Bronchial epithelial cell (primary cell): ENCODE results near the gene TGFB2. TPM values are rescaled to one million over a fixed set of nuclear protein-coding genes. Genes with fewer than 3 reads are reported as not detected.

Source experiments
- DNase-seq: peaks from one replicate; pipeline ENCODE4 v3.0.0-alpha.2; 2010; ENCODE audit warnings: low read depth
- FAIRE-seq: peaks from 2 replicates; lab custom pipeline; 2011; peaks lifted over from hg19 to GRCh38; lab: Jason Lieb, UNC
- H3K27me3 ChIP-seq: 2 replicates; pipeline ENCODE4 v1.5.1; 2011; ENCODE audit warnings: low read length; ENCODE audit not compliant: control insufficient read depth, insufficient read depth
- H3K36me3 ChIP-seq: 2 replicates; pipeline ENCODE4 v1.5.1; 2011; ENCODE audit warnings: low read length; ENCODE audit not compliant: control insufficient read depth, insufficient read depth
- H3K4me3 ChIP-seq: 2 replicates; pipeline ENCODE4 v1.5.1; 2011; ENCODE audit warnings: mild to moderate bottlenecking, low read depth, low read length, control low read depth
- total RNA-seq: library from RNA; depleted of rRNA; stranded (reverse); fragments of >200 nt; gene quantifications from 2 replicates; pipeline ENCODE4 v1.2.1, GENCODE V29; 2014
- TF ChIP-seq, protein P1 (sequence below): IDR thresholded peaks from 2 replicates; pipeline ENCODE4 v1.5.1; 2011; ENCODE audit warnings: mild to moderate bottlenecking, moderate library complexity, low read length, control low read depth, inconsistent platforms; ENCODE audit not compliant: insufficient read depth, severe bottlenecking

The TGFB2 gene
- total RNA-seq, 1 donor from 2014 or later, result 6.1 TPM

DNA sequence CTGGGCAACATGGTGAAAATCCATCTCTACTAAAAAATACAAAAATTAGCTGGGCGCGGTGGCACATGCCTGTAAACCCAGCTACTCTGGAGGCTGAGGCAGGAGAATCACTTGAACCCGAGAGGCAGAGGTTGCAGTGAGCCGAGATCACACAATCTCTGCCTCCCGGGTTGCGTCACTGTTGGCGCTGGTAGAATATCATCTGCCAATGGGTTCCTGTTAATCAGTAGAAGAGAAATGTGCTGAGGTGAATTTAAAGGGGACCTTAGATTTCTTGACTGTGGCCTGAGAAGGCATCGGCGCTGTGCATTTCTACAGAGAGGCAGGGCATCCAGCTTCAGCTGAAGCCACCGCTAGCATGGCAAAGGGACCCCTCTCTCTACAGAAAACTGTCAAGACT is 68.0 kb downstream of the TGFB2 start:
- FAIRE-seq (no peak), DNase-seq (no peak)
- Histone ChIP-seq H3K27me3 (no peaks in the 10 kb centered on the region), H3K36me3 (no peaks in the 10 kb centered on the region), H3K4me3 (no peak overlapping the region)
- TF ChIP-seq, protein P1, sequence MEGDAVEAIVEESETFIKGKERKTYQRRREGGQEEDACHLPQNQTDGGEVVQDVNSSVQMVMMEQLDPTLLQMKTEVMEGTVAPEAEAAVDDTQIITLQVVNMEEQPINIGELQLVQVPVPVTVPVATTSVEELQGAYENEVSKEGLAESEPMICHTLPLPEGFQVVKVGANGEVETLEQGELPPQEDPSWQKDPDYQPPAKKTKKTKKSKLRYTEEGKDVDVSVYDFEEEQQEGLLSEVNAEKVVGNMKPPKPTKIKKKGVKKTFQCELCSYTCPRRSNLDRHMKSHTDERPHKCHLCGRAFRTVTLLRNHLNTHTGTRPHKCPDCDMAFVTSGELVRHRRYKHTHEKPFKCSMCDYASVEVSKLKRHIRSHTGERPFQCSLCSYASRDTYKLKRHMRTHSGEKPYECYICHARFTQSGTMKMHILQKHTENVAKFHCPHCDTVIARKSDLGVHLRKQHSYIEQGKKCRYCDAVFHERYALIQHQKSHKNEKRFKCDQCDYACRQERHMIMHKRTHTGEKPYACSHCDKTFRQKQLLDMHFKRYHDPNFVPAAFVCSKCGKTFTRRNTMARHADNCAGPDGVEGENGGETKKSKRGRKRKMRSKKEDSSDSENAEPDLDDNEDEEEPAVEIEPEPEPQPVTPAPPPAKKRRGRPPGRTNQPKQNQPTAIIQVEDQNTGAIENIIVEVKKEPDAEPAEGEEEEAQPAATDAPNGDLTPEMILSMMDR, result no peak

DNA sequence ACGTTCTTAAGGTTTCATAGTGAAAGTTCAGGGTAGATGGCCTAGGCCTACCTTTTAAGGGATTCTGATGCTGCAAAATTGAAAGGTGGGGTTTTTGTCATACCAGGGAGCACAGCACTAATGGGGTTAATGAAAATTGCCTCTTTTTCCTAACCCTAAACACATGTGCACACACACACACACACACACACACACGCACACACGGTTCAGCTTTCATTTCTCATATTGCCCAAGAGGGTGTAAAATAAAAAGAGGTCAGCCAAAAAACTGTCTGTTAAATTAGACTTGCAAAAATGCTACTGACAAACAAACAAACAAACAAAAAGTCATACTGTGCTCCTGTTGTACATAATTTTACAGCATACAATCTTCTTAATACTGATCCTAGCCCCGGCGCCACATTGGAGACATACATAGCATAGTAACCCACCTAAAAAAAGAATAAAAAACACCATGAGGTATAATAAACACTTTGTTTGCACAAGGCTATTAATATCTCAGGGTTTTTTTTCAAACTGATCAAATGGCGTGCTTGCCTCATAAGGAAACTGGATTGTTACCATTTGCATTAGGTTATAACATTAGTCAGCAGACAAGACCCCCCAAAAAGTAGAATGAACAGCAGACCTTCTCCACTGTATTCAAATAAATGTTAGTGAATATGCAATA is 69.1 kb downstream of the TGFB2 start:
- Histone ChIP-seq H3K36me3 (no peaks in the 10 kb centered on the region), H3K27me3 (no peaks in the 10 kb centered on the region), H3K4me3 (no peak overlapping the region)
- TF ChIP-seq, protein P1, result no peak
- DNase-seq (no peak), FAIRE-seq (no peak)

DNA sequence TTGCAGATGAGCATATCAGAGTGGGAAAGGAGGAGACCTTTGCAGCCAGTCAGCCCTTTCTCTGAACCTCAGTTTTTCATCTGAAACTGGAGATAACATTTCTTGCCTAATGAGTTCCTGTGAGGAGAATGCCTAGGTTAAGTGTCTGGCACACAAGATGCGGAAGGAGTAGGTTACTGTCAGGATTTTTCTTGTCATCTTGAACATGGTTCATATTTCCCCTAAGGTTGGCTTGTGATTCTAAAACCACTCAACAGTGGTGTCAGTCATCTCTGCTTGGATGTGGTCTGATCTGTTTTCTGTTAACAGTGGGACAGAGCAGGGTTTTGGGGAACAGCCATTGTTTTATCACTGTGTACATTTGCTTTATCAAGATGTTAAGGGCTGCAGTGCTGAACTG is 70.6 kb downstream of the TGFB2 start:
- FAIRE-seq (no peak), DNase-seq (no peak)
- Histone ChIP-seq H3K4me3 (no peak overlapping the region), H3K27me3 (no peaks in the 10 kb centered on the region), H3K36me3 (no peaks in the 10 kb centered on the region)
- TF ChIP-seq, protein P1, result no peak

DNA sequence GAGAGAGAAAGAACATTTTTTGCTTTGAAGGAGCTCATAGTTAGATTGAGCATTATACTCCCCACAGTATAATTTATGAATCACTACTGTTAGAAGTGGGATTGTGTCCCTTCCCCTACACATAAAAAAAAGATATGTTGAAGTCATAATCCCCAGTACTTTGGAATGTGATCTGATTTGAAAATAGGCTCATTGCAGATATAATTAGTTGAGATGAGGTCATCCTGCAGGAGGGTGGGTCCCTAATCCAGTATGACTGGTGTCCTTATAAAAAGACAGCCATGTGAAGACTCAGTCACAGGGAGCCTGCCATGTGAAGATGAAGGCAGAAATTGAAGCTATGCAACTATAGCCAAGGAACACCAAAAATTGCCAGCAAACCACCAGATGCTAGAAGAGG is 76.4 kb downstream of the TGFB2 start:
- Histone ChIP-seq H3K36me3 (no peaks in the 10 kb centered on the region), H3K27me3 (no peaks in the 10 kb centered on the region), H3K4me3 (no peak overlapping the region)
- TF ChIP-seq, protein P1, result no peak
- FAIRE-seq (no peak), DNase-seq (peak; percentile 32)

DNA sequence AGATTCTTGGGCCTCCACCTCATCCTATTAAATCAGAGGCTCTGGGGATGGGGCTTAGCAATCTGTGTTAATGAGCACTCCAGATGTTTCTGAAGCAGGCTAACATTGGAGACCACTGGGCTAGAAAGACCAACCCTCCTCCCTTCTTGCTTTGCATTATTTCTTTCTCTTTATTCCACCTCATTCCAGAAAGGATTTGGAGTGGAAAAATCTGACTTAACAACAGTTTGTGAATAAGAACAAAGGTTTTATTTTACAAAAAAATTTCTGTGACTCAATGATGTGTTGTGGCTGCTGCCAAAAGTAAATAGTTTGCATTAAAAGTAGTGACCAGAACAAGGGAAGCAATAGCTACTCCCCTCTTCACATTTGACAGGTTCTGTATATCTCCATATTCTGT is 79.4 kb downstream of the TGFB2 start:
- no peaks in the 10 kb centered on the region for H3K27me3 ChIP-seq
- TF ChIP-seq, protein P1, result no peak

More for the DNA sequence above, 79.4 kb downstream of the TGFB2 start:
- Histone ChIP-seq H3K4me3 (no peak overlapping the region), H3K36me3 (no peaks in the 10 kb centered on the region)
- FAIRE-seq, result no peak
- no peak for DNase-seq
